NCI-H345 treated with DMSO at 0.1 percent for 48 hours (cell line): ENCODE data around the gene ATP6V1A.
"Not testable (repeated sequence)": the region's sequence is repeated elsewhere in the genome, so short reads cannot be mapped to it uniquely, and the experiment has no call there.

Source experiments
- DNase-seq: peaks from one replicate; lab custom pipeline; 2025; ENCODE audit not compliant: unreplicated experiment; lab: John Stamatoyannopoulos, UW

ATP6V1A gene

DNA sequence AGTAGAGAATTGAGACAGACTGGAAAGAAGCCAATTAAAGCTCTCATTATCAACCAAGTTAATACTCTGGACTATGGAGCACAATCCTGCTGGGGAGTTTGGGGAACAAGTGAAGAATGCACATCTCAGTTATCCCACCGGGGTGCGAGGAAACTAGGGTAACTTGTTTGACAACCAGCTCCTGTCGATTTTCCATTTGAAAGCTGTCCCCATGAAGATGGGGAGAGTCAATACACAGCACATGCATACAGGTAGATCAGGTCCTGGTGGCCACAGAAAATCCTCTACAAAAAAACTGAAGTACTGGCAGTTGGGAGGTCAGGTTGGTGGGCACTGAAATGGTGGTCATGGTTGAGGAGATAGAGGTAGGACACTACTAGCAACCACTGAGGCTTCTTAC is 66.0 kb downstream of the ATP6V1A start:
- DNase-seq, result no peak

- no peak for DNase-seq
These were observed 73.0 kb downstream of the ATP6V1A start for GRCh38 chr3:113819866-113820265.

- DNase-seq, result no peak
These were observed 78.3 kb downstream of the ATP6V1A start for GRCh38 chr3:113825090-113825489.

DNA sequence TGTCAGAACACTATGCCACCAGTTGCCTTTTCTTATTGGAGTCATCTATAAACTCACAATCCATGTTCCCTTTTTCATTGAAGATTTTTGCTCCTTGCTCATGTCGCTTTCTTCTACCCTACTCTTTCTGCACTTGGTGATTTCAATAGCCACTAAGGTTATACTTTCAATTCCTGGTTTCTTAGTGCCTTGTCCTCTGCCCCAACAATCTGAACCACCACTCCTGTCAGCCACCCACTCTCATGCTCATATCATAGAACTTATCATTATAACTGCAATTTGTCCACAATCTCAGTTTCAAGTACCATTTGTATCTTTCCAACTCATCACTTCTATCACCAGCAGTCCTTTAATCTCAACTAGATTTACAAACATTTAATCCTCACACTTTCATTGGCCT is 81.8 kb downstream of the ATP6V1A start:
- no peak for DNase-seq

GRCh38 chr3:113829576-113830354 is 82.9 kb downstream of the ATP6V1A start:
- DNase-seq, result no peak

- DNase-seq, result no peak
These were observed 84.2 kb downstream of the ATP6V1A start for GRCh38 chr3:113831103-113831355.

GRCh38 chr3:113832477-113833164 is 85.8 kb downstream of the ATP6V1A start:
- no peak for DNase-seq

DNA sequence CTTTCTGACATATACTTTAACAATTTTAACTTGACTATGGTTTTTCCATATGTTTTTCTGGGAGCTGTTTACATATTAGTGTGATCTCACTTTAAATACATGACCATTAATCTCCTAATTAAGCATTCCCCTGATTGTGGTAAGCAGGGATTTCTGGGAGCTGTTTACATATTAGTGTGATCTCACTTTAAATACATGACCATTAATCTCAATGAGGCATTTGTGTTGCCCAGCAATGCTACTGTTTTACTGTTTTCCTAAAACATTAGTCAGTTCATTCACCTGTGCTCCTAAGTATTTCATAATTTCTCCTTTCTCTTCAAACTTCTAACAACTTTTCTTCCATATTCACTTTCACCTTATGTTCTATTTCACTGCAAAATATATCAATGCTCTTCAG is 88.1 kb downstream of the ATP6V1A start:
- DNase-seq, result no peak

- DNase-seq, result peak; percentile 74
These were observed 91.9 kb downstream of the ATP6V1A start, which contains the start of gene GRAMD1C for GRCh38 chr3:113838631-113839209. Gene GRAMD1C (plus strand): TSS chr3:113838788. CDS start chr3:113838910, 122 bp downstream.

DNA sequence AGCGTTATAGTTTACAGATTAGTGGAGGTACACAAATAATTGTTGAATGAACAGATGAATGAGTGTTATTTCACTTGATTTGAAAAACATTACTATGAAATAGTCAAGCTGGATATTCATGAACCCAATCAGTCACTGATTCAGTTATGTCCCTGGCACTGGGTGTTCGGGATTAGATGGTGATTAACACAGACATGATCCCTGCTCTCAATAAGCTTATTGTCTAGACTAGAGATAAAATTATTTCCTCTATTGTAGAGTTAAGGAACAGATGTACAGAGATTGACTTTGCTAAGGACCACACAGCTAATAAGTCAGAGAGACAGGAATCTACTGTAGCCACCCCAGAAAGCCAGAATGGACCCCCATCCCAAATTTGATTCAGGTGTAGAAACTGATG is 92.7 kb downstream of the ATP6V1A start:
- DNase-seq, result no peak

GRCh38 chr3:113844622-113845222 is 97.9 kb downstream of the ATP6V1A start:
- DNase-seq, result peak; percentile 9

GRCh38 chr3:113847247-113847646 is 100.4 kb downstream of the ATP6V1A start:
- DNase-seq, result no peak

DNA sequence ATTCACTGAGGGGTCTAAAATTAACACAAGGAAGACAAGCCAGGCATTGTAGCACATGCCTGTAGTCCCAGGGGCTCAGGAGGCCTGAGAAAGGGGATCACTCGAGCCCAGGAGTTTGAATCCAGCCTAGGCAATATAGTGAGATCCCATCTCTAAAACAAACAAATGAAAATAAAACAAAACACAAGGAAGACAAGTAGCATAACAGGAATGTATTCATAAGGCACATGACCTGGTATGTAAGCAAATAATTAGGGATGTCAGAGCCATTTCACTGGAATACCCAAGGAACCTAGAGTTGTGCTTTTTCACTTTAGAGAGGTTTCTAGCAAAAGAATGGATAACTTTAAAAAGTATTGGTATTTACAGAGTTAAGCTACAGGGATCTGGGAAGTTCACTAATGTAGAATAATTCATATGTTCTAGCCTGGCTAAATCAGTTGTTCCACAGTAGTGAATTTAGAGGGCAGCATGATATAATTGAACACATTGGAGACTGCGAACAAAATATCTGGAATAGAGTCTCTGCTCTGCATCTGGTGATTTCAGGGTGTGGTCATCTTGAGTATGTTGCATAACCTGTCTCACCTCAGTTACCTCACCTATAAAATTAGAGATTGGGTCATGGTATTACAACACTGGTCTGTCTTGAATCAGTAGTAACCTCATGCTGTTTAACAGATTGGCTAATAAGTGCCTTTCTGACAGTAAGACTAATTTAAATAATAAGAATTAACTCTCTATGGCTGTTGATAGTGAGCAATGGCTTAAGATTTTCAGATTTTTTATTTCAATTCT is 101.0 kb downstream of the ATP6V1A start:
- no peak for DNase-seq

DNA sequence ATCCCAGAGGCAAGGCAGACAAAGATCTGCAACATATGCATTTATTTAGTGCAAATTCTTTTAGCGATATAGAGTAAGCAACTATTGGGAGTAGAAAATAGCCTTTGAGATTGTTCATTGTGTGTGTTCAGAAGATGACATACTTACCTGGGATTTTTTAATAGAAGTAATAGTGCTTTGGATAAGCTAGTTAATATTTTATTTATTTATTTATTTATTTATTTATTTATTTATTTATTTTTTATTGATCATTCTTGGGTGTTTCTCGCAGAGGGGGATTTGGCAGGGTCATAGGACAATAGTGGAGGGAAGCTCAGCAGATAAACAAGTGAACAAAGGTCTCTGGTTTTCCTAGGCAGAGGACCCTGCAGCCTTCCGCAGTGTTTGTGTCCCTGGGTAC is 102.2 kb downstream of the ATP6V1A start:
- not testable (repeated sequence) for DNase-seq

DNA sequence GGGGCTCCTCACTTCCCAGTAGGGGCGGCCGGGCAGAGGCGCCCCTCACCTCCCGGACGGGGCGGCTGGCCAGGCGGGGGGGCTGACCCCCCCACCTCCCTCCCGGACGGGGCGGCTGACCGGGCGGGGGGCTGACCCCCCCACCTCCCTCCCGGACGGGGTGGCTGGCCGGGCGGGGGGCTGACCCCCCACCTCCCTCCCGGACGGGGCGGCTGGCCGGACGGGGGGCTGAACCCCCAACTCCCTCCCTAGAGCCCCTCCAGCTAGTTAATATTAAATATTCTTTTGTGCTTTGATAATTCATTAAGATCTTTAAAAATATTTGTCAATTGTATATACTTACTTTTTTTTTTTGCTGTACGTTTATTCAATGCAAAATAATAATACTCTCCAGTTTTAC is 103.0 kb downstream of the ATP6V1A start:
- not testable (repeated sequence) for DNase-seq

GRCh38 chr3:113850391-113850790 is 103.6 kb downstream of the ATP6V1A start:
- DNase-seq, result not testable (repeated sequence)

- DNase-seq, result no peak
These were observed 105.7 kb downstream of the ATP6V1A start for GRCh38 chr3:113852506-113852905.
